Activated naive CD4-positive, alpha-beta T cell treated with anti-CD3 and anti-CD28 coated beads, Interleukin-2, amount 50 U/mL, for 16 hours (primary cell): ENCODE measurements around the gene ATP2A1.
"Not testable (repeated sequence)": the region's sequence is repeated elsewhere in the genome, so short reads cannot be mapped to it uniquely, and the experiment has no call there.

Source experiments
- DNase-seq: peaks from one replicate; pipeline ENCODE4 v3.0.0-alpha.2; 2020

The ATP2A1 gene

DNA sequence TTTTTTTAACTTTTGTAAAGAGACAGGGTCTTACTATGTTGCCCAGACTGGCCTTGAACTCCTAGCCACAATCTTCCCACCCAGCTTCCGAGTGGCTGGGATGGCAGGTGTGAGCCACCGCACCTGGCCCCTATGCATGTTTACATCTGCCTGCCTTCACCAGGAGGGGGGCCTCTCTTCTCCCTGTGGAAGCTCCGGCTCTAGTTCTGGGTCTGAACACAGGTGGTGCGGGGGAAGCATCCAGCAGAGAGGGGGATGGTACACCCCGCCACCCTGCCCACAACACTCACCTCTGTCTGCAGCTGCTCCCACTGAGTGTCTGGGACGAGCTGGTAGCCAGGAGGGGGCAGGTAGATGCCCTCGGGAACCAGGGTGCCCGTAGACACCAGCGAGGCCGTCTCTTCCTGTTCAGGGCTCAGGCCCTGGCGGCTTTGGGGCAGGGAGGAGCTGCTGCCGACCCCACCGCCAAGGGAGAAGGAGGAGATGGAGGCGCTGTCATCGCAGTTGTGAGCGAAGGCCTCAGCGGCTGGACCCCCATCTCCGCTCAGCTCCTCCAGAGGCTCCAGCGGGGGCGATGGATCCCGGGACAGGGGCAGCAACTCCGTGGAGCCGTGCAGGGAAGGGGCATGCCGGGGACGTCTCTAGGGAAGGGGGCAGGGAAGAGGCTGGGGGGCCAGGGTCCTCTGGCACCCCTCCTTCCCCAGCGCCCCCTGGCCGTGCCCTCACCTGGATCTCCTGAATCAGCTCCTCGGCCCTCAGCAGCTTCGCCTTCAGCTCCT lies 35.8 kb downstream of the ATP2A1 start:
- no peak for DNase-seq

DNA sequence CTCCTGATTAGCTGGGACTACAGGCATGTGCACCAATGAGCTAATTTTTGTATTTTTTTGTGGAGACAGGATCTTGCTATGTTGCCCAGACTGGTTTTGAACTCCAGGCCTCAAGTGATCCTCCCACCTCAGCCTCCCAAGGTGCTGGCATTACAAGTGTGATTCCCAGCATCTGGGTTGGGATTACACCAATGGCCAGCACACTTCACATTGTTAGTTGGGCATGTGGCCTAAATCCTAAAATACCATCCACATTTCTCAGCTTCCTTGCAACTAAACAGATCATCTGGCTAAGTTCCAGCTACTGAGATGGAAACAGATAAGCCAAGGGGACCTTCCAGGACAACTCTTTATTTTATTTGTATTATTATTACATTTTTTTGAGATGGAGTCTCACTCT lies 36.9 kb downstream of the ATP2A1 start:
- DNase-seq: no peak

DNA sequence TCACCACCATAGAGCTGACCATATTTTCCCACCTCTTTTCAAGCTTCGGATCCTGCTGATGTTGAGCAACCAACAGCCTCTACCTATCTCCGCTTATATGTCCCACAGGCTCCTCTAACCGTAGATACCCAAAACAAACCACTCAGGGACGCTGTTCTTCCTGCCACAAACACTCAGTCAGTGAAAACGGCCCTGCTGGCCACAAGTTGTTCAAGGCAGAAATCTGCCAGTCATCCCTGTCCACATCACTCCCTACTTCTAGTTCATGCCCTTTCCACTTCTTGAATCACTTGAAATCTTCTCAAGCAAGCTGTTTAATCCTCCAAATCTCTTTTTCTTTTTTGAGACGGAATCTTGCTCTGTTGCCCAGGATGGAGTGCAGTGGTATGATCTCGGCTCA lies 38.8 kb downstream of the ATP2A1 start:
- no peak for DNase-seq

DNA sequence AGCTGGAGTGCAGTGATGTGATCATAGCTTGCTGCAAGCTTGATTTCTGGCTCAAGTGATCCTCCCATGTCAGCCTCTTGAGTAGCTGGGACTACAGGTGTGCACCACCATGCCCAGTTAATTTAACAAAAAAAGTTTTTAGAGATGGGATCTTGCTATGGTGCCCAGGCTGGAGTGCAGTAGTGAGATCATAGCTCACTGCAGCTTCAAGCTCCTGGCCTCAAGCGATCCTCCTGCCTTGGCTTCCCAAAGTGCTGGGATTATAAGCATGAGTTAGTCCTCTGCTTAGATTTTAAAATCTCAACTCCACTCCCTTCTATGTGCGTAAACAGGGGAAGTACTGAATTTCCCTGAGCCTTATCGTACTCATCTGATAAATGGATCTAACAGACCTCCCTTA lies 40.4 kb downstream of the ATP2A1 start:
- no peak for DNase-seq

DNA sequence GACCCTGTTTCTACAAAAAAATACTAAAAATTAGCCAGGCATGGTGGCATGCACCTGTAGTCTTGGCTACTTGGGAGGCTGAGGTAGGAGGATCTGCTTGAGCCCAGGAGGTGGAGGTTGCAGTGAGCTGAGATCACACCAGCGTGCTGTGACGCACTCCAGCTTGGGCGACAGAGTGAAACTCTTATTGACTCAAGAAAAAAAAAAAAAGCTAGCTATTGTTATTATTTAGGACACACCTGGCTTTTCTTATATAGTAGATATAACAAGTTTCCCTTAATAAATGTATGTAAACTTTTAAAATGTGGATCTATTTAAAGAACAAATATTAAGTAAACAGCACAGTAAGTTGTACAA lies 44.9 kb downstream of the ATP2A1 start:
- no peak for DNase-seq

DNA sequence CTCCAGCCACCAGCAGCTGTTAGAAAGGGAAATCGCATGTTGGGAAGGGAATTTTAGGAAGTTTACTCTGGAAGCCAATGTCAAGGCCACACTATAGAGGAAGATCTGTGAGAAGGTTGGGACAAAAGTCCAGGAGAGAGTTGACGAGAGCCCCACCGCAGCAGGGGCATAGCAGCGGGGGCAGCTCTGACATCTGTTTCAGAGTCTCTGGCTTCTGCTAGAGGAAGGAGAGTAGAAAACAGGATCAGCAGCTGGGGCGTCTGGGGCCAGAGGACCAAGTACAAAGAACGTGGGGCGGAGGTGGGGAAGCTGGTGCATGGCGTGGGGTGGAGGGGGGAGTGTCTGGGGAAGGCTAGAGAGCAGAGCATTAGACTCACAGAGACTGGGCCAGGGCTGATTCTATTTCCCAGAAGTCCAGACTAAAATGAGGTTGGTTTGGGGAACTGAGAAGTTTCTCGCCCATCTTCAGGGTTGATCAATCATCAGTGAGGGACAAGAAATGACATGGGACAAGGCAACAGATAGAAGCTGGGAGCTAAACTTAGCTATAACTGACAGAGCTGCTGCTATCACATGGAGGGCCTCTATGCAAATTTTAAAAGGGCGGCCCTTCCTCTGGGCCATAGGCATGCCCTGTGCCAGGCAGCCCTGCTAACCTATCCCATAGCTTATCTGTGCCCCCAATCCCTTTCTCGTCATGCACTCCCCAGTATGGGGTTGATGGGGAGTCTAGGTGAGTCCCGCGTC lies 45.5 kb downstream of the ATP2A1 start:
- DNase-seq: no peak

DNA sequence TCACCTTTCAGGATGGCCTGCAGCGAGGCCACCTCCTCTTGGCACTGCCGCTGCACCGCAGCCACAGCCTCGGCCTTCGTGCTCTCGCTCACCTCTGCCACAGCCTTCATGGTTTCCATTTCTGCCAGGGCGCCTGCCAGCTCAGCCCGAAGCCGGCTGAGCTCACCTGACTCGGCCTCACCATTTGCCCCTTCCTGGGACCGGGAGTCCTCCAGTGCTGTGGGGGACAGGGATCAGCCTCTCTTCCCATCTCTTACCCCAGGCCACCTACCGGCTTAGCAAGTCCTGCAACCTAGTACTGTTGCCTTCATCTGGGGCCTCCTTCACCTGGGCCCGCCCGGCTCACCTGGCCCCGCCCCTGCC lies 46.1 kb downstream of the ATP2A1 start:
- no peak for DNase-seq

DNA sequence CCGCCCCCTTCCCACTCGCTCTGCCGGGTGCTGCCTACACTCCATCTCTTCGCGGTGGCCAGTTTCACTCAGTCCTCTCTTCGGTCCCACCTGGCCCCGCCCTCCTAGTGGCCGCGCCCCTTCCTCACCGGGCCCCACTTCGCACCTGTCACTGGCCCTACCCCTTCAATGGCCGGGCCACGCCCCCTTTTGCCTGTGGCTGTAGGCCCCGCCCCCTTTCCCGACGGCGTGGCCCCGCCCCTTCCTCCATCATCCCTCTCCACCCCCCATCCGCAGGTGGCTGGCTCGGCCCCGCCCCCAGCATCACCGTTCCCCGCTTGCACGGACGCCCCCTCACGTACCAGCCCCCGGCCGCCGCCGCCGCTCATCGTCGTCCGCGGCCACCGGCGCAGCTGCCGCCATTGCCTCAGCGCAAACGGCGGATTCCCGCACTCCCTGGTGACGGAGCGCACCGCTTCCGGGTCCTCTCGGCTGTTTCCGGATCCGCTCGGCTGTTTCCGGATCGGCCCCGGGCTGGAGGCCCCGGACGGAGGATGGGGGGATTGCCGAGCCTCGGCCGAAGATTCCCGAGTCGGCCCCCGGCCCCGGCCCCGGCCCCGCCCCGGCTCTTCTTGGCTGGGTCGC lies 46.6 kb downstream of the ATP2A1 start, which contains the start of gene RABEP2:
Gene RABEP2 (minus strand): TSS at position 477 of the 624 bp plus-strand sequence. CDS start 75 bp downstream, at position 402.
- DNase-seq: peak; percentile 97

DNA sequence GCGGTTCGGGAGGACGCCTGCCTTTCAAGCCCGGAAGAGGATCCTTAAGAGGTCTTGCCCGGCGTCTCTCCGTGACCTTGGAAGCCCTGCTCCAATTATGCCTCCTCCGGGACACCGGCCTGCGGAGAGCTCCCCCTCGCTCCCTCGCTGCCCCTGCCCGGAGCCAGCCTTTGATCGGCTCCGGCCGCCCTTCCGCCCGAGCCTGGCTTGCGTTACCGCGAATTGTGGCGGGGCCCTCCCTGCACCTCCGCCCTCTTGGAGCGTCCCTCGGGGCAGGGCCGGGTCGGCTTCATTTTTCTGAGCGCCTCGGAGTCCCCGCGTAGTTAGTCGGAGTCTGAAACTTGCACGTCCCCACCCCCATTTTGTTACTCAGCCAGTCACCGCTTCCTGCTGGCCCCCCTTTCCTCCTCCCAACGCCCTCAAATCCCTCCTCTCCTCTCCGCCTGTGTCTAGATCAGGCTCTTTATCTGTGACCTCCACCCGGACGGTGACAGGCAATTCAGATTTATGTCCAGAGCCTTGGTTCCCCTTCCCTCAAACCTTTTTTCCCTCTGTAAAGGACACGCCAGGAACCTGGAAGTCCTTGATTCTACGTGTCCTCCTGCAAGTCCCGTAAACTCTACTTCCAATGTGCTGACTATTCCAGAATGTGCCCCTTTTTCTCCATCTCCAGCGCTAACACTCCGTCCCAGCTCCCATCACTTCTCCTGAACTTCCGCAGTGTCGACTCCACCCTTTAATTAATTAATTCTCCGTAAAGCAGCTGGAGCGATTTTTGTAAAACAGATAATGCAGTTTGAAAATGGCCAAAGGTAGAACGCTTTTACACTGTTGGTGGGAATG lies 47.3 kb downstream of the ATP2A1 start:
- peak; percentile 81 for DNase-seq

DNA sequence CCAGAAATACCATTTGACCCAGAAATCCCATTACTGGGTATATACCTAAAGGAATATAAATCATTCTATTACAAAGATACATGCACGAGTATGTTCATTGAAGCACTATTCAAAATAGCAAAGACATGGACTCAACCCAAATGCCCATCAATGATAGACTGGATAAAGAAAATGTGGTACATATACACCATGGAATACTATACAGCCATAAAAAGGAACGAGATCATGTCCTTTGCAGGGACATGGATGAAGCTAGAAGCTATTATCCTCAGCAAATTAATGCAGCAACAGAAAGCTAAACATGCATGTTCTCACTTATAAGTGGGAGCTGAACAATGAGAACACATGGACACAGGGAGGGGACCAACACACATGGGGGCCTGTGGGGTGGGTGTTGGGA lies 48.0 kb downstream of the ATP2A1 start:
- DNase-seq: not testable (repeated sequence)

DNA sequence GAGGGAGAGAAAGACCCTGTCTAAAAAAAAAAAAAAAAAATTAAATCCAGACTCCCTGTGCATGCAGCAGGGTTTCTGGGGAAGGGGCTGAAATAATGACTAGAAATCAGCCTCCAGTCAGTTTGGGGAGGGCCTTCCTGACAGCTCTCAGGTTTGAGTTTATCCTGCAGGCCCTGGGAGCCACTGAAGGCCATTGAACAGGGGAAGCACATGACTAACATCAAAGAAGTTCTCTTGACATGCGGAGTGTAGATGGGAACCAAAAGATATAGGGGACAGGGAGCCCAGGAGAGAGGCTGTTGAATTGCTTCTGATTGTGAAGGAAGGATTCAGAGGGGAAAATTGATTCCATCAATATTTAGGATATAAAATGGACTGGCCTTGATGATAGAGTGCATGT lies 49.5 kb downstream of the ATP2A1 start:
- DNase-seq: no peak

DNA sequence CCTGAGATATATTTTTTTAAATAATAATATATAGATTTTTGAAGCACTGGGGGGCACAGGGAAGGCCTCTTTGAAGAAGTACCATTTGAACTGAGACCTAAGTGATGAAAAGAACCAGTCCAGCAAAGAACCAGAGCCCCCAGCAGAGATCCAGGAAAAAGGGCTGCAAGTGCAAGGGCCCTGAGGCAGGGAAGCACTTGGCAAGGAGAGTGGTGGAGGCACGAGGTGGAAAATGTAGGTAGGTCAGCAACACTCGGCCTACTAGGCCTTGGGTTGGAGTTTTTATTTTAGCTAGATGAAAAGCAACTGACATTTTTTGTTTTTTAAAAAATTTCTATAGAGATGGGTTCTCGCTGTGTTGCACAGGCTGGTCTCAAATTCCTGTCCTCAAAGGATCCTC lies 51.9 kb downstream of the ATP2A1 start:
- no peak for DNase-seq

DNA sequence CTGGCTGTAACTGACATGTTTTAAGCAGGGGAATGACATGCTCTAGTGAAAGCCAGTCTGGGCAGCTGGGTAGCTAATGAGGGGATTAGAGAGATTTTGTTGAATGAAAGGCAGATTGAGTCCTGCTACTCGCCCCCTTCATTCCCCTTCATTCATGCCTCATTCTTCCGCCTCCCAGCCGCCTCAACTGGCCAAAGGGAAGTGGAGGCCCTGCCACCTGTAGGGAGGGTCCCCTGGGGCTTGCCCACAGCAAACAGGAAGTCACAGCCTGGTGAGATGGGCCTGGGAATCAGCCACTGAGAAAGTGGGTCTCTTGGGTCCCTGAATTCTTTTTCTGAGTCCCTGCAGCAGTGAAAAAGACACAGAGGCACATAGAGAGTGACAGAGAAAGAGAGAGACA lies 52.4 kb downstream of the ATP2A1 start:
- no peak for DNase-seq

DNA sequence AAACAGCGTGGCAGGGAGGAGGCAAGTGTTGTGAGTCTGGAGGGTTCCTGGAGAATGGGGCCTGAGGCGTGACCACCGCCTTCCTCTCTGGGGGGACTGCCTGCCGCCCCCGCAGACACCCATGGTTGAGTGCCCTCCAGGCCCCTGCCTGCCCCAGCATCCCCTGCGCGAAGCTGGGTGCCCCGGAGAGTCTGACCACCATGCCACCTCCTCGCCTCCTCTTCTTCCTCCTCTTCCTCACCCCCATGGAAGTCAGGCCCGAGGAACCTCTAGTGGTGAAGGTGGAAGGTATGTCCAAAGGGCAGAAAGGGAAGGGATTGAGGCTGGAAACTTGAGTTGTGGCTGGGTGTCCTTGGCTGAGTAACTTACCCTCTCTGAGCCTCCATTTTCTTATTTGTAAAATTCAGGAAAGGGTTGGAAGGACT lies 53.5 kb downstream of the ATP2A1 start, which contains the start of gene CD19:
Gene CD19 (plus strand): TSS at position 171 of the 425 bp plus-strand sequence. CDS start 30 bp downstream, at position 201.
- DNase-seq: no peak

DNA sequence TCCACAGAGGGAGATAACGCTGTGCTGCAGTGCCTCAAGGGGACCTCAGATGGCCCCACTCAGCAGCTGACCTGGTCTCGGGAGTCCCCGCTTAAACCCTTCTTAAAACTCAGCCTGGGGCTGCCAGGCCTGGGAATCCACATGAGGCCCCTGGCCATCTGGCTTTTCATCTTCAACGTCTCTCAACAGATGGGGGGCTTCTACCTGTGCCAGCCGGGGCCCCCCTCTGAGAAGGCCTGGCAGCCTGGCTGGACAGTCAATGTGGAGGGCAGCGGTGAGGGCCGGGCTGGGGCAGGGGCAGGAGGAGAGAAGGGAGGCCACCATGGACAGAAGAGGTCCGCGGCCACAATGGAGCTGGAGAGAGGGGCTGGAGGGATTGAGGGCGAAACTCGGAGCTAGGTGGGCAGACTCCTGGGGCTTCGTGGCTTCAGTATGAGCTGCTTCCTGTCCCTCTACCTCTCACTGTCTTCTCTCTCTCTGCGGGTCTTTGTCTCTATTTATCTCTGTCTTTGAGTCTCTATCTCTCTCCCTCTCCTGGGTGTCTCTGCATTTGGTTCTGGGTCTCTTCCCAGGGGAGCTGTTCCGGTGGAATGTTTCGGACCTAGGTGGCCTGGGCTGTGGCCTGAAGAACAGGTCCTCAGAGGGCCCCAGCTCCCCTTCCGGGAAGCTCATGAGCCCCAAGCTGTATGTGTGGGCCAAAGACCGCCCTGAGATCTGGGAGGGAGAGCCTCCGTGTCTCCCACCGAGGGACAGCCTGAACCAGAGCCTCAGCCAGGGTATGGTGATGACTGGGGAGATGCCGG lies 54.3 kb downstream of the ATP2A1 start:
- DNase-seq: no peak

DNA sequence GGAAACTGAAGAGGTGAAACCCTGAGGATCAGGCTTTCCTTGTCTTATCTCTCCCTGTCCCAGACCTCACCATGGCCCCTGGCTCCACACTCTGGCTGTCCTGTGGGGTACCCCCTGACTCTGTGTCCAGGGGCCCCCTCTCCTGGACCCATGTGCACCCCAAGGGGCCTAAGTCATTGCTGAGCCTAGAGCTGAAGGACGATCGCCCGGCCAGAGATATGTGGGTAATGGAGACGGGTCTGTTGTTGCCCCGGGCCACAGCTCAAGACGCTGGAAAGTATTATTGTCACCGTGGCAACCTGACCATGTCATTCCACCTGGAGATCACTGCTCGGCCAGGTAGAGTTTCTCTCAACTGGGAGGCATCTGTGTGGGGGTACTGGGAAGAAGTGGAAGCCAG lies 54.9 kb downstream of the ATP2A1 start:
- no peak for DNase-seq

DNA sequence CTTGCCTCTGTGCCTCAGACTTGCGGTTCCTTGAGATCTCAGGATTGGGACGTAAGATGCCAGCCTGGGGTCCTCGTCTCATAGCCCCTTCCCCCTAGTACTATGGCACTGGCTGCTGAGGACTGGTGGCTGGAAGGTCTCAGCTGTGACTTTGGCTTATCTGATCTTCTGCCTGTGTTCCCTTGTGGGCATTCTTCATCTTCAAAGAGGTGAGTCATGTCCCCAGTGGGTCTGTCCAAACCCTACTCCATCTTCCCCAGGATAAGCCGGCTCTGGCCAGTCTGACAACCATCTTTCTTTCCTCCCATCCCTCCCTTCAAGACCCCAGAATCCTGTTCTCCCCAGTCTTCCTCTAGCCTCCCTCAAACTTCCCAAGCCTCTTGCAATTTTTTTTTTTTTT lies 57.1 kb downstream of the ATP2A1 start:
- no peak for DNase-seq

DNA sequence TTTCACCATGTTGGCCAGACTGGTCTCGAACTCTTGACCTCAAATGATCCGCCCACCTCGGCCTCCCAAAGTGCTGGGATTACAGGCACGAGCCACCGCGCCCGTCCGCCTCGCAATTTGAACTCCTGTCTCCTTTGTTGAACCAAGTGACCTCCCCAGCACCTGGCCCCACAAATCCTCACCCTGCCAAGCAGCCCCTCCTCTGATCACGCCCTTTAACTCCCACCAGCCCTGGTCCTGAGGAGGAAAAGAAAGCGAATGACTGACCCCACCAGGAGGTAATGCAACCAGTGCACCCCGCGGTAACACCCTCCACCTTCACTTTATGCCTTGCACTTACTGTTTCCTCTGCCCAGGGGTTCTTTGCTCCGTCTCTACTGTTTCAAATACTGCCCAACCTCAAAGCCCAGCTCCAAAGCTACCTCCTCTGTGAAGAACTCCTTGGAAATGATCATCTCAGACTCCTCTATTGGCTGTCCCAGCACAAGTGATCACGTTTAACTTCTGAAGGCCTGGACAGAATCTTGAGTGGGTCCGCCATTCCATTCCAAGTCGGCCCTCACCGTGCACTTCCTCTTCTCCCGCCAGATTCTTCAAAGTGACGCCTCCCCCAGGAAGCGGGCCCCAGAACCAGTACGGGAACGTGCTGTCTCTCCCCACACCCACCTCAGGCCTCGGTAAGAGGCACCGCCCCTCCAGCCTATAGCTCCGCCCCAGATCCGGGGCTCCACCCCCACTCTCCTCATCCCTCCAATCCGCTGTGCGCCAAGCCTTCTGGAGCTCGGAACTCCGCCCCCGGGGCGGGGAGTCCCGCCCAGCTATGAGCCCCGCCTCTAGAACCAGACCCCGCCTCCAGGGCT lies 57.9 kb downstream of the ATP2A1 start:
- peak; percentile 83 for DNase-seq

DNA sequence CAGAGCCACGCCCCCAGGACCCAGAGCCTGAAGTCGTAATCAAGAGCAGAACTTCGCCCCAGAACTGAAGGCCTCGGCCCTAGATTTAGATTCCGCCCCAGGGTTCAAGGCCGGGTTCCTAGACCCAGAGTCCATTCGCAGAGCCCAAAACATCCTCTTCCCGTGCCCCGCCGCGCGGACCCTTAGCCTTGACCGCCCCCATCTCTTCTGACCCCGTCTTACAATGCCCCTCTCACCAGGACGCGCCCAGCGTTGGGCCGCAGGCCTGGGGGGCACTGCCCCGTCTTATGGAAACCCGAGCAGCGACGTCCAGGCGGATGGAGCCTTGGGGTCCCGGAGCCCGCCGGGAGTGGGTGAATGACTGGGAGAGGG lies 58.5 kb downstream of the ATP2A1 start:
- DNase-seq: no peak

DNA sequence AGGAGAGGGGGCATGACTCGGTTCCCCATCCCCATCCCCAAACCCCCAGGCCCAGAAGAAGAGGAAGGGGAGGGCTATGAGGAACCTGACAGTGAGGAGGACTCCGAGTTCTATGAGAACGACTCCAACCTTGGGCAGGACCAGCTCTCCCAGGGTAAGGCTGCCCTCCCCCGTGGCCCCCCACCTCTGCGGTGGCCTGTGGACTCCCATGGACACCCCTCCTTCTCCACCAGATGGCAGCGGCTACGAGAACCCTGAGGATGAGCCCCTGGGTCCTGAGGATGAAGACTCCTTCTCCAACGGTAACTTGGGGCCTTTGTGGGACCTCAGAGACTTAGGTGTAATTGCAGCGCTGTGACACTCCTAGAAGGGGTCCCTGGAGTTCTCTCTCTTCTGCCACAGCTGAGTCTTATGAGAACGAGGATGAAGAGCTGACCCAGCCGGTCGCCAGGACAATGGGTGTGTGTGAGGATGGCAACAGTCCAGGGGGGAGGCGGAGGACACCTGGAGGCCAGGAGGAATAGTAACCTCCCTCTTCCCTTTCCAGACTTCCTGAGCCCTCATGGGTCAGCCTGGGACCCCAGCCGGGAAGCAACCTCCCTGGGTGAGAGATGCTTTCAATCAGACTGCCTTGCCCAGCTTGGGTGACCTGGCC lies 59.1 kb downstream of the ATP2A1 start:
- DNase-seq: no peak

DNA sequence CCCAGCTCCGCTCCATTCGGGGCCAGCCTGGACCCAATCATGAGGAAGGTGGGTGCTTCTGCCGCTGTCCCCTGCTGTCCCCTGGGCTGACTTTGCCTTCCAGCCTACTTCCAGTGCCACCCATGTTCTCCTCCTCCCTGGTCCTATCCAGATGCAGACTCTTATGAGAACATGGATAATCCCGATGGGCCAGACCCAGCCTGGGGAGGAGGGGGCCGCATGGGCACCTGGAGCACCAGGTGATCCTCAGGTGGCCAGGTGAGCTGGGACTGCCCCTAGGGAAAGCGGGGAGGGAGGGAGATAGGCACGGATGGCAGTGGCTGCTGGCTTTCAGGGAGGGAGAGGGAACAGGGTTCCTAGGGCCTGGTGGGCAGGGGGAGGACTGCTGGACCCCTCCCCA lies 60.4 kb downstream of the ATP2A1 start:
- no peak for DNase-seq
